Right kidney (tissue), 1 donor: Measurements from ENCODE around the gene TBX2.

ENCODE experiments used
- DNase-seq: peaks from one replicate; pipeline ENCODE4 v3.0.0-alpha.2; 2016

Gene TBX2

DNA sequence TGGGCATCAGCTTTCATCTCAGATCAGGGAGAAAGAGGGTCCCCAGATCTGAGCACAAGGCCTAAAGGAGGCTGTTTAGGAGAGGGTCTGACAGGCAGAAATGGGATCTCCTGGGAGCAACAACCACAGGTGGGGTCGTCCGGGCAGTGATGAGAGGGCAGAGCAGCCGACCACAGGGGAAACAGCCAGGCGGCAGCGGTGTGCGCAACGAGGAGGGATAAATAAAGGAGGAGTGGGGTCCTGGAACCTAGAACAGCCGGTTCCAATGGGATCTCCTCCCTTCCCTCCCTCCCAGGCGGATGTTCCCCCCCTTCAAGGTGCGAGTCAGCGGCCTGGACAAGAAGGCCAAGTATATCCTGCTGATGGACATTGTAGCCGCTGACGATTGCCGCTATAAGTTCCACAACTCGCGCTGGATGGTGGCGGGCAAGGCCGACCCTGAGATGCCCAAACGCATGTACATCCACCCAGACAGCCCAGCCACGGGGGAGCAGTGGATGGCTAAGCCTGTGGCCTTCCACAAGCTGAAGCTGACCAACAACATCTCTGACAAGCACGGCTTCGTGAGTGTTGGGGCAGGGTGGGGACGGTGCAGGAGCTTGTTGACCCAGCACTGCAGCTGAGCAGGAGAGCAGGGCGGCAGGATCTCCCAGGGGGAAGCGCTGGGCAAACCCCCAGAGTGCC lies 1.9 kb downstream of the TBX2 start:
- DNase-seq: peak; percentile 64

DNA sequence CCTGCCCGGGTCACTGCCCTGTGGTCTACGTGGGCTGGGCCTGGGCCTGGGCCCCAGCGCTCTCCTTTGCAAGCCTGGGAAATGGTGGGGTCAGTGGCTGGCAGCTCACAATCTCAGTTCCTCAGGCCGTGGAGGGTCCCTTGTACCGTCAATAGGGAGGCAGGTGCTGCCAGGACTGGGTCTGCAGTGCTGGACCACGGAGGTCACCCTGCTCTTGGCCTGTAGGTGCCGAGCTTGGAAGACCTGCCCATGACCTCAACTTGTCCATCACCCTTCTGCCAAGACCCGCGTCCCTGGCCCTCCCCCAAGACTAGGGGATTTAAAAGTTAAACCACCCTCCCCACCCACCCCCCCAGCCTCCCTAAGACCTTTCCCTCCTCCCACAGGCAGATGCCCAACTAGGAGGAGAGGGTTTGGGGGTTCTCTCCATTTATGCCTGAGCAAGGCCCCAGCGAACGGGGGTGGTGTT lies 2.5 kb downstream of the TBX2 start:
- DNase-seq: no peak

DNA sequence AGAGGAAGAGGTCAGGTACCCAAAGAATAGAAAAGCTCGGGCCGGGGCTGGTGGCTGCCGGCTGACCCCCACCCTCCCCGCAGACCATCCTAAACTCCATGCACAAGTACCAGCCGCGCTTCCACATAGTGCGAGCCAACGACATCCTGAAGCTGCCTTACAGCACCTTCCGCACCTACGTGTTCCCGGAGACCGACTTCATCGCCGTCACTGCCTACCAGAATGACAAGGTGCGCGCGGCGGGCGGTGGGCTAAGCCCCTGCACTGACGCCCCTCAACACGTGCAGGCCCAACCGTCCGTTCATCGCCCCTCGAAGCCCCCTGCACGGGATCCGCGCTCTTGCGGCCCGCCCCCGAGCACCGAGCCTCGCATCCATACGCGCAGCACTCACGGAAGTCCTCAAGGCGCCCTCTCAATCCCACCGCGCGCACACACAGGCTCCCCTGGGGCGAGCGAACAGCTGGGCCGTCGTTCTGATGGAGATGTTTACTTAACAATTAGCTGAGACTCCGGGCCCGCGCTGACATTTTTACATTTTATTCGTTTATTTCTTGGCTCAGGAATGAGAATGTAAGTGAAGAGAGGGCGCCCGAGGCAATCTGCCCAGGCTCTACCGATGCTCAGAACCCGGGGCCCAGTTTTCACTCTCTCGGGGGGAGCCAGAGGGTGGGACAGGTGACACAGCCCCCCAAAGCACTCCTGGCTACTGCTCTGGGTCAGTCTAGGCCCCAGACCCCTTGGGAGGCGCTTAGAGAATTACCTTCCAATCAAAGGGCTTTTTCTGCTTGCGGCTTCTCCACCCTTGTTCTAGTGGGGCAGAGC lies 3.5 kb downstream of the TBX2 start:
- peak; percentile 84 for DNase-seq

DNA sequence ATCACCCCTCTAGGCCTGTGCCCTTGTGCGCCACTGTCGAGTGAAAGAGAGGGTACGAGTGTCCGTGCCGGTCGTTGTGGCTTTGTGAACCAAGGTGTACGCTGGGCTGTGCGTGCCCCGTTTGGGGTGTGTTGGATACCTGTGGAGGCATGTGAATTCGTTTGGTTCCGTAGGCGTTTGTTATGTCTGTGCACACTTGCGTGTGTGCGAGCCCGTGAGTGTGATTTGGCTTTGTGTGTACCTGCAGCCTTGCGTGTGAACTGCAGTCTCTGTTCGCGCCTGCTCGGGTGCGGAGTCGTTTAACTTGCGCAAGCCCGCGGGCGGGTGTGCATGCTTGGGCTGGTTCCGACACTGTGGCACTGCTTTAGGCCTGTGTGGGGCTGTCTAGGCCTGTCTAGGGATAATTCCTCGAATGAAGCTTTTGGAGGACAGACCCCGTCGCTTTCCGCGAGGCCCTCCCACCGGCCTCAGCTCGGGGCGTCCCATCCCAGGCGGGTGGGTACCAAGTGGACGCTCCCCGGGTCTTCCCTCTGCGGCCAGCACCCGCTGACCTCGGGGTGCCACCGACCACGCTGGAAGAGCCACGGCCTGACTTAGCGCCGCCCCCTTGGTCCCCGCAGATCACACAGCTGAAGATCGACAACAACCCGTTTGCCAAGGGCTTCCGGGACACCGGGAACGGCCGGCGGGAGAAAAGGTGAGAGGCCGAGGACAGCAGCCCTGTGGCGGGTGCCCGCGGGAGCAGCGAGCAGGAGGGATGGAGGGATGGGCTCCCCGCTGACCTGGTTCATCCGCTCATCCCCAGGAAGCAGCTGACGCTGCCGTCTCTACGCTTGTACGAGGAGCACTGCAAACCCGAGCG lies 4.4 kb downstream of the TBX2 start:
- DNase-seq: peak; percentile 69

DNA sequence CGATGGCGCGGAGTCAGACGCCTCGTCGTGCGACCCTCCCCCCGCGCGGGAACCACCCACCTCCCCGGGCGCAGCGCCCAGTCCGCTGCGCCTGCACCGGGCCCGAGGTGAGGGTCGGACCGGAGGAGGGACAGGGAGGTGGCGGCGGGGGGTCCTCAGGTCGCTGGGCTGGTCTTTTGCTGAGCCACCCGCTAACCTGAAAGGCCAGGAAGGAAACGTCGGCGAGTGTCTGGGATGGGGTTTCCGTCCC lies 4.9 kb downstream of the TBX2 start:
- no peak for DNase-seq

DNA sequence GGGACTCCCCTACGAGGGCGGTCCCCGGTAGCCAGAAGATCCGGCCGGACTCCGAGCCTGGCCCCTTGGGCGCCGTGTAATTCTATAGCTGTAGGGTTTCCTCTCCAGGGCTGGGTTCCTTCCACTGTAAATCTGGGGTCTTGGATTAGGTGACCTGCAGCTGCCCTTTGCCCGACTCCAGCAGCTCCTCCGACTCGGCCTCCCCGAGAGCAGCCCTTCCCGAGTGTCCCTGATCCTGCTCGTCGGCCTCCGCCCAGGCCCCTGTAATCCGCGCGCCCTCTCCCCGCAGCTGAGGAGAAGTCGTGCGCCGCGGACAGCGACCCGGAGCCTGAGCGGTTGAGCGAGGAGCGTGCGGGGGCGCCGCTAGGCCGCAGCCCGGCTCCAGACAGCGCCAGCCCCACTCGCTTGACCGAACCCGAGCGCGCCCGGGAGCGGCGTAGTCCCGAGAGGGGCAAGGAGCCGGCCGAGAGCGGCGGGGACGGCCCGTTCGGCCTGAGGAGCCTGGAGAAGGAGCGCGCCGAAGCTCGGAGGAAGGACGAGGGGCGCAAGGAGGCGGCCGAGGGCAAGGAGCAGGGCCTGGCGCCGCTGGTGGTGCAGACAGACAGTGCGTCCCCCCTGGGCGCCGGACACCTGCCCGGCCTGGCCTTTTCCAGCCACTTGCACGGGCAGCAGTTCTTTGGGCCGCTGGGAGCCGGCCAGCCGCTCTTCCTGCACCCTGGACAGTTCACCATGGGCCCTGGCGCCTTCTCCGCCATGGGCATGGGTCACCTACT lies 5.5 kb downstream of the TBX2 start:
- DNase-seq: peak; percentile 75

DNA sequence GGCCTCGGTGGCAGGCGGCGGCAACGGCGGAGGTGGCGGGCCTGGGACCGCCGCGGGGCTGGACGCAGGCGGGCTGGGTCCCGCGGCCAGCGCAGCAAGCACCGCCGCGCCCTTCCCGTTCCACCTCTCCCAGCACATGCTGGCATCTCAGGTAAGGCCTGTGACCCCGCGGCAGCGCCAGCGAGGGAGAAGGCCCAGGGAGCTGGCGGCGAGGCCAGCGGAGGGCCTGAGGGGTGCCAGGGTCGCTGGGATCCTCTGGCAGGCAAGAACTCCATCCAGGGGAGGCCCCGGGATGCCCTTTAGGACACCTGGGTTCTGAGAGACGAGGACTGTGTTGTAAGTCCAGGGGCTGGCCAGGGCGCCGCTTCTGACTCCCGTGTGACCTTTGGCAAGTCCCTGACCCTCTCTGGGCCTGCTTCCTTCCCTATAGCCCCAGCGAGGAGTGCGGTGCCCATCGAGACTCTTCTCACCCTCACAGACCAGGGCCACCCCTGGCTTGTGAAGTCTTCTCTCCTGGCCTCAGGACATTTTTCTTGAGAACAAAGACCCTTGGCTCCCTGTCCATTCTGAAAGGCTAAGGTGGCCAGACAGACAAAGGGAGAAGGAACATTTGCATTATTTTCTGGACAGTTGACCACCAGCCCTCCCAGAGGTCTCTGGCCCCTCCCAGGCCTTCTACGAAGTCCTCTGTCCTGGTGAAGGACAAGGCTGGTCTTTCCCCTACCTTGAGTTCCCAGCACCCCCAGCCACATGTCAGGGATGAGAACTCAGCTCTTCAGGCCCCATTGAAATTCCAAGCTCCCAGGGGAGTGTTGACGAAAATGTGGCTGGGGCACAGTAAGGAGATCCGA lies 6.3 kb downstream of the TBX2 start:
- DNase-seq: peak; percentile 21

DNA sequence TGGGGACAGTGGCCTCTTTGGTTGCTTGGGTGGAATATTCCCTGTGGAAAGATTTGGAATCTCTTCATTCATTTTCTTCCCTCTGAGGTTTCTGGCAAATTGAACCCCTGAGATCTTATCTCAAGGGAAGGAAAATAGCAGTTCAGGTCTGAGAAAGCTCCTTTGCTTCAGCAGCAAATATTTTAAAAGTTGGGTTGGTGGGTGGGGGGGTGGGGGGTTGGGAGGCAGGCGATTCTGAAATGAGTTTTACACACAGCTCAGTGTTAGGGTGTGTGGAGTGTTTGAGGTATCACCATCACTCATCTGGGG lies 6.8 kb downstream of the TBX2 start:
- no peak for DNase-seq

DNA sequence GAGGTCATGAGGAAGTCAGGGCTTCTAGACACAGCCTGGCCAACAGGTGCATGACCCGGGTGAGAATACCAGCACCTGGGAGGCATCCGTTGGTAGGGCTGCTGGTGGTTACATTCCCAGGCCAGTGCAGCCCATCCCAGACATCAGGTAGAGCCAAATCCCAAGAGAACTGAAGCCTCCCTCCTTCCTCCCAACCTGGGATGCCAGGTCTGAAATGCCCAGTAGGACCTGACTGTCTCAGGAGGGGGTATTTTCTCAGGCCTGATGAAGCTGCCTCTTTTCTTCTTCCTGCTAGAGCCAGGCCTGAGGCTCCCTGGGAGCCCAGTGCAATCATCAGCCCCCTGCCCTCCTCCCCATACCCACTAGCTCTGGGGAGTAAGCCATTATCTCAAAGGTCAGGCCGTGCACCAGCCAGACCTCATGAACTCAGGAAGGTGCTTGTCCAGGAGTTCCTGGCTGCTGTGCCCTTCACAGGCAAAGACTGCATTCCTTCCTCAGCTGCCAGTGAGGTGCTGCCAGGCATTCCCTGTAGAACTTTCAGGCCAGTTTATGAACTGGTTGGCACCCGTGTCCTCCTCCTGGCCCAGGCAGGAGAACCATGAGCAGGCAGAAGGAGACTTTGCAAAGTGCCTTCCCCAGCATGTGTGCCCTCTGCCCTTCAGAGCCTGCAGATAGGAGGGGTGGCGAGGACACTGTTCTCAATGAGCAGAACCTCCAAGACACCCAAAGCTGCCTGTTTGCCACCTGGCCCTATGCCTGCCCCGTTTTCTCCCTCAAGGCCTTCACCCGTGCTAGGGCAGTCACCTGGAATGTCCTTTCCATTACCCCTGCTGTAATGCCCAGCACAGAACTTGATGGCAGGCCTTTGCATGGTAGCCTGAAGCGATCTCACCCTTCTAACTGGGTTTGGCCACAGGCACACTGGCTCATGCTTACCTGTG lies 7.6 kb downstream of the TBX2 start:
- peak; percentile 37 for DNase-seq

DNA sequence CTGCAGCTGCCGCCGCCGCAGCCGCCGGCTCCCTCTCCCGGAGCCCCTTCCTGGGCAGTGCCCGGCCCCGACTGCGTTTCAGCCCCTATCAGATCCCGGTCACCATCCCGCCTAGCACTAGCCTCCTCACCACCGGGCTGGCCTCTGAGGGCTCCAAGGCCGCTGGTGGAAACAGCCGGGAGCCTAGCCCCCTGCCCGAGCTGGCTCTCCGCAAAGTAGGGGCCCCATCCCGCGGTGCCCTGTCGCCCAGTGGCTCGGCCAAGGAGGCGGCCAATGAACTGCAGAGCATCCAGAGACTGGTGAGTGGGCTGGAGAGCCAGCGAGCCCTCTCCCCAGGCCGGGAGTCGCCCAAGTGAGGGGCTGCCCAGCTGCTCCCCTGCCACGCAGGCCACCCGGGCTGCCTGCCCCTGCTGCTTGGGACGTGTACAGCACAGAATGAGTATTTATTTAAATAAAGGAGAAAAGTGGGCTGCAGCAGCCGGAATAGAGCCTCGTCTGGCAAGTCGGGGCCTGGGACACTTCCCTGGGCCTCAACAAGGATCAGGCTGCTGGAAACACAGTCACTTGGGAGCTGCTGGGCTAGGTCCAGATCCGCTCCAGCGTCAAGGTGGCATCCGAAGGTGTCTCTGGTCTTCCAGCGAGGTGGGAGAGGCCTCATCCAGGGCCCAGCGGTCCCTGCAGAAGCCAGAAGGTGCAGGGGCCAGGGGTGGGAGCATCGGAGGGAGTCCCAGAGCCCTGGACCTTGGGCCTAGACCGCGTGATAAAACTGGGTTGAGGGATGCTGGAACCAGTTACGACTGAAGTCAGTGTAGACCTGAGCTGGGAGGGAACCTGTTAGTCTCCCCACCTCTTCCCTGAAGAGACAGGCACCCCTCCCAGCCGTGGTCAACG lies 8.8 kb downstream of the TBX2 start:
- peak; percentile 65 for DNase-seq

DNA sequence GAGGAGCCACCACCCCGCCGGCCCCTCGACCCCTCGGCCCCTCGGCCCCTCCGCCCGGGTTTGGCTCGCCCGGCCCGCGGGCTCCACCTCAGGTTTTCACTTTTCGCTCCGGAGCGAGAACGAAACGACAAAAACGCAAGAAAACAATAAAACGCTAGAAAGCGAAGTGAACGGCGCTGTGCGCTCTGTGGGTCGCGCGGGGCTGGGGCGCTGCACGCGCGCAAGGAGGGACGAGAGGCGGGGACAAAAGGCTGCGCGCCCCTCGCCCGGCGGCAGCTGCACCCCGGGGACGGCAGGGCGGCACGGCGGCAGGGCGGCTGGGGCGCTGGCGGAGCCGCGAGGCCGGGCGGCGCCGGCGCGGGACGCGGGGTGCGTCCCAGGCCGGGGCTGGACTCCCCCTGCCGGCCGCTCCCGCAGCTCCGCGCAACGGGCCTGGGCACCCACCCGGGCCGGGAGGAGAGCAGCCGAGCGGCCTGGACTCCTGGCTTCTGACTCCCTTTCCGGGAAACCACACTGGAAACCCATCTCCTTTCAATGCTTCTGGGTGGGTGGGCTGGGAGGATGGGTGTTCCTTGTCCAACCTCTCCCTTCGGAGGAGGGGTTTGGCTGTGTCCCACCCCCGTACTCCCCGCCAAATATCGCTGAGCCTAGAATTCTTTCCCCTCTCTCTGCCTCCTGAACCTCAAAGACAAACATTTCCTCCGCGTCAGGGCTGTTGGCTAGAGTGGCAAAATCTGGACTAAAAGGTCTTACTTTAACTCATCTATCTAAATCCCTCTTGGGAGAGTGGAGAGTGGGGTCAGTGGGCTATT lies 9.9 kb downstream of the TBX2 start:
- peak; percentile 65 for DNase-seq

DNA sequence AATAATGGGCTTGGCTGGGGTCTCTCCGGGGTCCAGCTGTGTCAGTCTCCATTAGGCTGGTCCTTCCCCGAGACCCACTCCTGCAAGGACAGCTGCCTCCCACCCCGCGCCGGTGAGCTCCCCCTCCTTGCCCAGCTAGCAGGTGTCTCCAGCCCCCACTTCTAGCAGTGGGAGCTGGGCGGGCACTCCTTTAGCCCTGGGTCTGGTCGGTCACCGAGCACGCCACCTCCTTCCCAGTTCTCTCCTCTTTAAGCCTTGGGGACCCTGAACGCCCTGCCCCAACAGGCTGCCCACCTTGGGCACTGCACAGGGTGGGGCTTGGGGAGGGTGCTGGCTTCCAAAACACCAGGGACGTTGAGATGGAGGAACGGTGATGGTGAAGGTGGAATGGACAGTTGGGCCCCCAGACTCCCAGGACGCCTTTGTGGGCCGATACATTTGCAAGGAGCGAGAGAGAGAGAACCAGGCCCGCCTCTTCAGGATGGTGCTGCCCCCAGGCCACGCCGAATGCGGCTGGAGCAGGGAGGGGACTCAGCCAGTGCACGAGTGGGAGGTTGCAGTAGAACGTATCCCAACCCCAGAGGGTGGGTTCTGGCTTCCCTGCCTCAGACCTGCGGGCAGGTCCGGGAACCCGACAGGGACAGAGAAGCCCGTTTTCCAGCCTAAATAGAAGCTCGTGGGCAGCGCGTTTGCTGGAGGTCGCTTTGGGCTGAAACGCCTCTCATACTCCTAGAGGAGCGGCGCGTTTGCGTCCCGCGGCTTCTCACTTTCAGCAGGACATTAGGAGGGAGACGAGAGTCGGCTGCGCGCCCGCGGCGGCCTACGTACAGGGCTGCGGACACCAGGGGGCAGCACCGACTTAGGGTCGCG lies 10.7 kb downstream of the TBX2 start:
- peak; percentile 85 for DNase-seq

DNA sequence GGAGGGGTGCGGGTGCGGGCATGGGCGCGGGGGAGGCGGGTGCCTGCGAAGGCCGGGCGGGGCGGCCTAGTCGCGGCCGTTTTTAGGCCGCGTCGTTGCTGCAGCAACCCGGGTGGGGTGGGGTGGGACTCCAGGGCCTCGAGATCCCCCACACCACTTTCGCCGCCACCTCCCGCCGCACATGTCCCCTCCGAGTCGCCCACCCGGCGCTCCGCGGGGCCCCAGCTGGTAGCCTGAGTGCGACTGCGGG lies 11.3 kb downstream of the TBX2 start:
- DNase-seq: no peak

DNA sequence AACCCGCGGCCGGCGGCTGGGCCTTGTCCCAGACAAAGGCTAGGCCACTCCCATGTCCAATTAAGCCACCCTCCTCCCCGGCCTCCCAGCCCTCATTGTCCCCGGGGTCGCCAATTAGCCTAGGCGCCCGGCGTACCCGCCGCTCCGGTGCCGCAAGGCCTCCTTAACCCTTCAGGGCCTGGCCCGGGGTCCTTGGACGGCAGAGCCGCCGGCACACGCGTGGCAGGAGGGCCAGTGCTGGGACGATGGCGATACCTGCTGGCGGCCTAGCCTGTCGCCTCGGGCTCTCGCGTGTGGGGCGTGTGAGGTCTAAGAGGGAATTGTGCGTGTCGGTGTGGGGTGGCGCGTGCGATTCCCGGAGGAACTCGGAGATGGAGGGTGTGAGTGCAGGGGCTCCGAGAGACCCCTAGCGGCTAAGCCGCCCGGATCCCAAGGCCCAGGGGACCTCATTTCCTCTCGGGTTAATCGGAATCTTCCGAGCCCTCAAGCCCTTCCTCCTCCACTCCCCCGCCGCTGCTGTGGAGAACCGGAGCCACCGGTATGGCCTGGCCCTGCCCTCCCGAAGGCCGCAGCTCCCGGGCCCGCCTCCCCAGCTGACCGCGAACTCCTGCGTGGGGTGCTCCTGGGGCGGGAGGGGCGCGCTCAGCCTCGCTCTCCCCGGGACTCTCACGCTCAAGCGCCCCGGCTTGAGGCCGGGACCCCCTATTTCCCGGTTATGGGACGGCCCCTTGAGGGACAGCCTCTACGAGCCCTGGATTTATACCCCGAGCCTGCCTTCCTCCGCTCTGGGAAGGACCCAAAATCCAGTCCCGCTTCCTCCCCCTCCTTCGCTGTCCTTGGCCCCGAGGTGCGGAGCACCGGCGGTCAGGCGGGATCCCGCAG lies 11.9 kb downstream of the TBX2 start:
- DNase-seq: peak; percentile 91

DNA sequence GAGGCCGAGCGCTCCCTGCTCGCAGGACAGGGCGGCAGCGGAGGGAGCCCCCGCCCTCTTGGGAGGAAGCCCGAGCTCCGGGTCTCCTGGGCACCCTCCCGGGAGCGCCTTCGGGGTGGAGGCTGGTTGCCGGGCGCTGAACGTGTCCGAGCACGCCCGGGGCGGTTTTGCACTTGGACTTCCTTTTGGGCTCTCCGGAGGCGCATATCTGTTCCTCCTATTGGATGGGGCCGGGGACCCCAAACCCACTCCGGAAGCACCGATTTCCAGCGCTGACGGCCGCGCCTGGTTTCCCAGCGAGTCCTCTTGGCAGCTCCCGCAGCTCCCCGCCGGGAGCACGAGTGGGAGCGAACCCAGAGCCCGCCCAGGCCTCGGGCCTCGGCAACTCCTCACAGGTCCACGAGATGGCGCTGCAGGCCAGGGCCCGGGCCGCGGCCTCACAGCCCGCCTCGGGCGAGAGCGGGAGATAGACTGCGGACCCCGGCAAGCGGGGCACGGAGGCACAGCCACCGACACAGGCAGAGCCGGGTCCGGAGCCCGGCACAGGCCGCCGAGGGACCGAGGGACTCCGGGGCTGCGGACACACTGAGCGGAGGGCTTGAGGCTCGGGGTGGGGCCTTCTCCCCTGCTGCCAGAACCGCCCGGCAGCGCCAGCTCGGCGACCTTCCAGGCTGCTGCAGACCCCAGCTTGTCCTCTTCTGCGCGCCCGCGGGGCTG lies 12.7 kb downstream of the TBX2 start:
- DNase-seq: peak; percentile 98
